ENCODE measurements around the gene UBE3B.

Gene UBE3B

DNA sequence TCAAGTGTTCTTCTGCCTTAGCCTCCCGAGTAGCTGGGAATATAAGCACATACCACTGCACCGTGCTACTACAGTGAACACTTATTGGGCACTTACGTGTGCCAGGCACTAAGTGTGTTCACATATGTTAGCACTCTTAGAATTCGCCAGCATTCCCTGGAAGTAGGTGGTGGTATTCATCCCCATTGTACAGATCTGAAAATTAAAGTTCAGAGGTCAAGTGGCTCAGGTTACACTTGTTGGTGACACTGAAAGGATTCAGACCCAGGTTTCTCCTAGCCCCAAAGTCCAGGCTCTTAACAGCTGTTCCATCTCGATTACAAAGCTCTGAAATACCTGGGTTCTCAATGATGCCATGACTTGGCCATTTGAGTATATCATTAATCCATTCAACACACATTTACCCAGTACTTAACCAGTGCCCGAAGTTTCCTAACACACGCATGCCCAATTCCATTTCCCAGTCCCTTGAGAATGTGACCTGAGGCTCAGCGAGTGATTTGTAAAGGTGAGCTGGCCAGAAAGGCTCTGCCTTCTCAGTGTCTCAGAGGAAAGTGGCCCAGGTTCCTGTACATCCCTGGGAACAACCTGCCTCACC lies 101.0 kb downstream of the UBE3B start:
- no peak for DNase-seq

DNA sequence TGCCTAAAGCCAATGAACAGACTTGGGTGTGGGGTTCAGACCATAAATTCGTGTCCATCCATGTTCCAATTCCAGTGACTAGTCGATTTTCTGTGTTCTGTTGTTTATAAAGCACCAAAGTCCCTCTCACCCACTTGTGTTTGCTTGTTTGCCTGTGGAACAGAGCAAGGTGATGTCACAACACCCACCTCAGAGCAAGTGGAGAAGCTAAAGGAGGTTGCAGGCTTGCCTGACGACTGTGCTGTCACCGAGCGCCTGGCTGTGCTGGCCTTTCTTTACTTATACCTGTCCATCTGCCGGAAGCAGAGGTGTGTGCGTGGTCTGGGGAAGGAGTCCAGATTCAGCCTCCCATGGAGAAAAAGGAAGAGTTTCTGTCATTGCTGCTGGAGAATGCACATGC lies 102.2 kb downstream of the UBE3B start:
- DNase-seq, result no peak

DNA sequence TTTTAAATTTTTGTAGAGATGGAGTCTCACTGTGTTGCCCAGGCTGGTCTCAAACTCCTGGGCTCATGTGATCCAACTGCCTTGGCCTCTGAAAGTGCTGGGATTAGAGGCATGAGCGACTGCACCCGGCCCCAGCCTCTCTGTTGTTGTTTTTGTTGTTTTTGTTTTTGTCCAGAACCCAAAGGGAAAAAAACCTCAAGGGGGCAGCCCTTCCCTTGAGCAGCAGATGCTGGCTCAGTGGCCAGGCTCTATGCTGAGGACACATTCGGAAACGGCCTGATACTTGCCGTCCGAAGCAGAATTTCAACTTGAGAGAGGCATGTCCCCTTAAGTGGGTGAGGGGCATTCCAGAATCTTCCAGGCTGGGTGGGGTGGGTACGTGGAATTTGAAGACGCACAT lies 102.8 kb downstream of the UBE3B start:
- no peak for DNase-seq

DNA sequence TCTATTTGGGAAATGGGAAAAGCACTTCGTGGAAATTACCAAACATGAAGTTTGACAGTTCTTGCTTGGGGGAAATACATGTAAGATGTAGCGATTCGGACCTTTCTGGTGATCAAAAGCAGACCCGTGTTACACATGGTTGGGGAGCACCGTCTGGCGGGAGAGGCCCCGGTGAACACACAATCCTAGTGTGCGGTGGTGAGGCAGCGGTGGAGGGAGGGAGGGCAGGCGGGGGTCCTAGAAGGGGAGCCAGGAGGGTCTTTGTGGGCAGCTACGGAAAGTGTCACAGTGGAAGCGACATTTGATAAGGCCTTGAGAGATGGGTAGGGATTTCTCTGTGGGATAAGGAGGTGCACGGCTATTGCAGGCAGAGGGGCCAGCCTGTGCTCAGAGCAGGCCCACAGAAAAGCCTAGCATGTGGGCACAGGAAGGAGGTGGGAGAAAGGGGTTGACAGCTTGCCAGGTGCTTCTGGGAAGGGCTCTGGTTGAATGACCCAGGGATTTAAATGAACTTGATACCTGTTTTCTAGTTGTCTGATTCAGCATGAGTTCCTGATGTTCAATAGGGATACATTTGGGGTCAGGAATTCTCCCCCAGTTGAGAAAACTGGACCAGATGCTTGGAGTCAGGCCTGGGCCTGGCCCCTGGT lies 103.4 kb downstream of the UBE3B start:
- DNase-seq, result no peak

DNA sequence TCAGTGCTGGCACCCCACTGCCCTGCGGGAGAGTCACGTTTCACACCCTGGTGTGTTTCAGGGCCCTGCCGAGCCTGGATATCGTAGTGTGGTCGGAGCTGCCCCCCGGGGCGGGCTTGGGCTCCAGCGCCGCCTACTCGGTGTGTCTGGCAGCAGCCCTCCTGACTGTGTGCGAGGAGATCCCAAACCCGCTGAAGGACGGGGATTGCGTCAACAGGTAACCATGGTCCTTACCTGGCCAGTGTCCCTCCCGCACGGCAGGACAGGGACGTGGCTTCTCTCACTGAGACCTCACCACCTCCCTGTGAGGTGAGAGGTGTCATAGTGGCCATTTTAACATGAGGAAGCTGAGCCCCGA lies 103.9 kb downstream of the UBE3B start:
- DNase-seq, result no peak

DNA sequence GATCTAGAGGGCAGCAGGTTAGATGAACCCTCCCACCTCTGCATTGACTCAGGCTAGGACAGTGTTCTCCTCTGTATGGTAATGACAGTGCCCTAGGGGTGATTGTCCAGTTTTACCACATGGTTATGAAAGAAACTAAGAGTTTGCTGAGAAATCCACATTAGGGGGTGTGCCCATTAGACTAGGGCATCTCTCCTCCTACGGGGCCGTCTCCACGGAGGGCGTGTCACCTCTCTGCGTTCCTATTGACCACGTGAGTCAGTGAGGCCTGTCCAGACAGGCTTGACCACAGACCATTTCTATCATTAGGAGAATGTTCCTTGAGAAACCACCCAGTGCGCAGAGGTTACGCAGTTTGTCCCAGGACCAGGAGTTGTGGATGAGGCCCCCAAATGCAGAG lies 104.4 kb downstream of the UBE3B start:
- DNase-seq, result no peak

DNA sequence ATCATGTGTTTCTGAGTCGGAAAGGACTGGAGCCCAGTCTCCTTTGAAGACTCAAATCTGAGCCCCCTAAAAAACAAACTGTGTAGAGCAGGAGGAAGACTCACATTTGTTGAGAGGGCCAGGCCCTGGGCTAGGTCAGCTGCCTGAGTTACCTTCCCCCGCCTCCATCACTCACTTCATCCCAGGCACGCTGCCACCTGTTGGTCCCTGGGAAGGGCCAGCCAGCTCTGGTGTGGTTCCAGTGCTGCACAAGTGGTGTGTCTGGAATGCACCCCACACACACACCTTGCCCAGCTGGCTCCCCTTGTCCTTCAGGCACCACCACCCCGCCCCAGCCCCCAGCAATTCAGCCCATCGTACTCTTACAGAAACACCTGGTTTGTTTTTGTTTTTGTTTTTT lies 105.2 kb downstream of the UBE3B start:
- no peak for DNase-seq

DNA sequence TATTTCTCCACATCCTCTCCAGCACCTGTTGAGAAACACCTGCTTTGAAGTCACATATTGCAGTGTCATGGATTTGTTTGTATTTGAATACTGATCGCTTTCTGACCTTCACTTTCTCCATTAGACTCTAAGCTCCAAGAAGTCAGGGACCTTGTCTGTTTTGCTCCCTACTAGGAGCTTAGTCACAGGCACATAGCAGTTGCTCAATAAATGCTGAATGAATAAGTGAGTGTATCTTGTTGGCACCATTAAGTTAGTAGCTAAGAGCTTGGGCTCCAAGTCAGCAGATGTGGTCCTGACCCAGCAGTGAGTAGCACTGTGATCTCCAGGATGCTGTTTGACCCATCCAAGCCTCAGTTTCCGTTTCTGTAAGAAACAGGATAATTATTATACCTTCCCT lies 106.3 kb downstream of the UBE3B start:
- DNase-seq, result no peak

All from NCI-H2227 treated with DMSO at 0.1 percent for 48 hours (cell line).